CD4-positive, alpha-beta T cell treated with Interleukin-4 for 4 hours (primary cell): ENCODE measurements around the gene SYNGR1.
"Not testable (repeated sequence)": the region's sequence is repeated elsewhere in the genome, so short reads cannot be mapped to it uniquely, and the experiment has no call there.

Experiments
- DNase-seq: peaks from one replicate; pipeline ENCODE4 v3.0.0-alpha.2; 2020

SYNGR1 gene

GRCh38 chr22:39317084-39317774, 32.6 kb upstream of the SYNGR1 start:
- DNase-seq: peak; percentile 65

- DNase-seq: no peak
These were observed 31.9 kb upstream of the SYNGR1 start for GRCh38 chr22:39317775-39318506.

GRCh38 chr22:39318507-39319283, 31.1 kb upstream of the SYNGR1 start:
- DNase-seq: peak; percentile 37

- DNase-seq: peak; percentile 98
These were observed 30.3 kb upstream of the SYNGR1 start, which contains the start of gene RPL3 for GRCh38 chr22:39319284-39320022. TSS of gene RPL3 (minus strand) at chr22:39319623. CDS start at chr22:39319597, 26 bp downstream.

GRCh38 chr22:39320616-39321029, 29.2 kb upstream of the SYNGR1 start:
- not testable (repeated sequence) for DNase-seq

- DNase-seq: no peak
These were observed 24.3 kb upstream of the SYNGR1 start for GRCh38 chr22:39325392-39325932.

- no peak for DNase-seq
These were observed 21.6 kb upstream of the SYNGR1 start for GRCh38 chr22:39327995-39328754.

- DNase-seq: not testable (repeated sequence)
These were observed 19.2 kb upstream of the SYNGR1 start for GRCh38 chr22:39330553-39330952.

- no peak for DNase-seq
These were observed 17.2 kb upstream of the SYNGR1 start for GRCh38 chr22:39332441-39333064.

- no peak for DNase-seq
These were observed 13.4 kb upstream of the SYNGR1 start for GRCh38 chr22:39336411-39336810.

GRCh38 chr22:39339775-39340174, 10.0 kb upstream of the SYNGR1 start:
- DNase-seq: not testable (repeated sequence)

- no peak for DNase-seq
These were observed 8.6 kb upstream of the SYNGR1 start for GRCh38 chr22:39341179-39341578.

- peak; percentile 55 for DNase-seq
These were observed 6.3 kb upstream of the SYNGR1 start for GRCh38 chr22:39343259-39344045.

- DNase-seq: no peak
These were observed 5.8 kb upstream of the SYNGR1 start for GRCh38 chr22:39344046-39344390.

GRCh38 chr22:39345231-39345630, 4.6 kb upstream of the SYNGR1 start:
- DNase-seq: no peak

- no peak for DNase-seq
These were observed 784 bp upstream of the SYNGR1 start for GRCh38 chr22:39348909-39349505.

GRCh38 chr22:39349506-39349966, 255 bp upstream of the SYNGR1 start:
- DNase-seq: no peak

GRCh38 chr22:39350757-39351688, 1.2 kb downstream of the SYNGR1 start:
- no peak for DNase-seq
